Endothelial cell of umbilical vein (primary cell): Measurements from ENCODE around the gene PYHIN1. TPM values are rescaled to one million over a fixed set of nuclear protein-coding genes. Genes with fewer than 3 reads are reported as not detected.
A peak's percentile ranks its signal among the peaks of the same experiment; 100 is the strongest.

Experiments
- BruUV-seq: library from RNA; stranded (reverse); fragments of 400-500 nt; replicated peaks from 2 replicates; lab custom pipeline; 2021; lab: Mats Ljungman, UMichigan
- CTCF ChIA-PET: fragments of 300-600, 350-600 bp; sonication (Branson Sonifier 250); formaldehyde crosslinking; loops from one replicate; lab custom pipeline; 2021; ENCODE audit warnings: antibody characterized with exemption, inconsistent platforms; lab: Charles Lee
- POLR2A ChIA-PET: fragments of 300-600, 350-600 bp; sonication (Branson Sonifier 250); formaldehyde crosslinking; loops from one replicate; lab custom pipeline; 2021; ENCODE audit warnings: antibody characterized with exemption, inconsistent platforms; lab: Charles Lee
- DNase-seq: peaks from one replicate; pipeline ENCODE4 v3.0.0-alpha.2; 2011; ENCODE audit warnings: low read depth, low spot score
- FAIRE-seq: peaks from 2 replicates; lab custom pipeline; 2011; peaks lifted over from hg19 to GRCh38; lab: Jason Lieb, UNC
- H2AFZ ChIP-seq: 2 replicates; pipeline ENCODE4 v1.6.0; 2012; ENCODE audit warnings: low read depth, low read length, control low read depth, inconsistent platforms
- H3K27ac ChIP-seq: 2 replicates; pipeline ENCODE4 v1.5.1; 2011; ENCODE audit warnings: low read depth, mild to moderate bottlenecking, control low read depth, low read length, moderate library complexity; ENCODE audit not compliant: insufficient read depth
- H3K27me3 ChIP-seq, 2 experiments: 2 replicates each; pipeline versions ENCODE4 v1.6.0 to v1.6.1; 2011; ENCODE audit warnings: low read length in 2 of 2, mixed read lengths in 1 of 2; ENCODE audit not compliant: control insufficient read depth in 2 of 2, insufficient read depth in 2 of 2
- H3K36me3 ChIP-seq, 2 experiments: 2 replicates in 1 of 2; 3 replicates in 1 of 2; pipeline ENCODE4 v1.5.1; 2011; ENCODE audit warnings: low read length in 2 of 2, mild to moderate bottlenecking in 1 of 2, moderate library complexity in 1 of 2; ENCODE audit not compliant: control insufficient read depth in 2 of 2, insufficient read depth in 2 of 2; ENCODE audit errors: extremely low read depth in 1 of 2
- H3K4me1 ChIP-seq: 3 replicates; pipeline ENCODE4 v1.5.1; 2011; ENCODE audit warnings: mild to moderate bottlenecking, low read length; ENCODE audit not compliant: control insufficient read depth, insufficient read depth; ENCODE audit errors: extremely low read depth
- H3K4me2 ChIP-seq: 2 replicates; pipeline ENCODE4 v1.6.1; 2011; ENCODE audit warnings: low read length, control low read depth, mixed read lengths; ENCODE audit not compliant: insufficient read depth
- H3K4me3 ChIP-seq, 3 experiments: fragments of 200-600 bp in 1 of 3; sonication (generic), shearing (Covaris generic) in 1 of 3; replicated peaks in 1 of 3; 2 replicates each; pipeline ENCODE4 v1.5.1; 2011 to 2016; ENCODE audit warnings: control low read depth in 3 of 3, low read length in 3 of 3, mild to moderate bottlenecking in 2 of 3, inconsistent platforms in 1 of 3, low read depth in 1 of 3, moderate library complexity in 1 of 3; ENCODE audit not compliant: insufficient read depth in 1 of 3
- H3K79me2 ChIP-seq: 2 replicates; pipeline ENCODE4 v1.6.0; 2012; ENCODE audit warnings: low read length, inconsistent platforms; ENCODE audit not compliant: control insufficient read depth, insufficient read depth
- H3K9ac ChIP-seq: replicated peaks from 2 replicates; pipeline ENCODE3; 2011; ENCODE audit warnings: low read length, control low read depth; ENCODE audit not compliant: insufficient read depth; ENCODE audit errors: extremely low read depth
- H3K9me1 ChIP-seq: replicated peaks from 3 replicates; pipeline ENCODE4 v1.6.0; 2011; ENCODE audit warnings: mild to moderate bottlenecking, low read length; ENCODE audit not compliant: control insufficient read depth, insufficient read depth; ENCODE audit errors: extremely low read depth
- H3K9me3 ChIP-seq: replicated peaks from 2 replicates; pipeline ENCODE4 v1.5.1; 2012; ENCODE audit warnings: low read length, inconsistent platforms; ENCODE audit not compliant: control insufficient read depth, insufficient read depth
- H4K20me1 ChIP-seq: replicated peaks from 2 replicates; pipeline ENCODE3; 2011; ENCODE audit warnings: mild to moderate bottlenecking, low read length; ENCODE audit not compliant: control insufficient read depth, insufficient read depth; ENCODE audit errors: extremely low read depth
- EZH2 ChIP-seq: IDR thresholded peaks from 2 replicates; pipeline ENCODE4 v1.6.1; 2012; ENCODE audit warnings: borderline replicate concordance, low read depth, mild to moderate bottlenecking, moderate library complexity, low read length, inconsistent platforms; ENCODE audit not compliant: severe bottlenecking
- GATA2 ChIP-seq: IDR thresholded peaks from 2 replicates; pipeline ENCODE4 v1.7.0; 2011; ENCODE audit warnings: low read depth, mild to moderate bottlenecking, moderate library complexity, mixed read lengths, low read length; ENCODE audit not compliant: insufficient read length, insufficient read depth
- JUN ChIP-seq: IDR thresholded peaks from 2 replicates; pipeline ENCODE4 v1.6.1; 2011; ENCODE audit warnings: borderline replicate concordance, low read depth; ENCODE audit not compliant: insufficient read length, insufficient read depth
- MYC ChIP-seq: IDR thresholded peaks from one replicate; pipeline ENCODE4 v1.6.1; 2011; ENCODE audit warnings: mild to moderate bottlenecking, low read depth, low read length
- POLR2AphosphoS5 ChIP-seq: IDR thresholded peaks from 2 replicates; pipeline ENCODE4 v1.6.1; 2012; ENCODE audit warnings: low read depth, mild to moderate bottlenecking, control low read depth, low read length, moderate library complexity; ENCODE audit not compliant: insufficient read depth
- dilution Hi-C: fragments of 300-500 bp; cut with MboI; formaldehyde crosslinking; loops from one replicate; pipeline ENCODE4 v1.15.0; 2019; ENCODE audit warnings: low sequenced_read_pairs; ENCODE audit not compliant: extremely low pct_ligation_motif_present
- intact Hi-C: fragments of 100-400 bp; cut with micrococcal nuclease; formaldehyde crosslinking; loops from one replicate; pipeline ENCODE4 v1.10.0; 2022
- polyA plus RNA-seq, 4 experiments: library from polyadenylated mRNA; depleted of rRNA in 3 of 4; stranded (reverse) in 3 of 4; unstranded in 1 of 4; fragments of >200 nt; gene quantifications; 2 replicates each; pipeline versions ENCODE4 v1.2.1 to v1.2.3, GENCODE V29; 2011 to 2012; ENCODE audit warnings: missing spikeins in 1 of 4
- total RNA-seq: library from RNA; stranded (reverse); gene quantifications from 2 replicates; pipeline ENCODE4 v1.2.3, GENCODE V29; 2021
- TF ChIP-seq, protein P1 (sequence below), 2 donors: IDR thresholded peaks; 1 replicate in 1 of 2; 2 replicates in 1 of 2; pipeline ENCODE4 v1.5.1; 2011; ENCODE audit warnings: low read length in 2 of 2, mild to moderate bottlenecking in 2 of 2, moderate library complexity in 2 of 2, control low read depth in 1 of 2, inconsistent platforms in 1 of 2, low read depth in 1 of 2; ENCODE audit not compliant: insufficient read depth in 1 of 2; ENCODE audit errors: extremely low read depth in 1 of 2

The PYHIN1 gene
- total and polyA plus RNA-seq, 2 donors (not counting 3 experiments of a cell fraction or from before 2014, with no cell fraction given) = not detected

DNA sequence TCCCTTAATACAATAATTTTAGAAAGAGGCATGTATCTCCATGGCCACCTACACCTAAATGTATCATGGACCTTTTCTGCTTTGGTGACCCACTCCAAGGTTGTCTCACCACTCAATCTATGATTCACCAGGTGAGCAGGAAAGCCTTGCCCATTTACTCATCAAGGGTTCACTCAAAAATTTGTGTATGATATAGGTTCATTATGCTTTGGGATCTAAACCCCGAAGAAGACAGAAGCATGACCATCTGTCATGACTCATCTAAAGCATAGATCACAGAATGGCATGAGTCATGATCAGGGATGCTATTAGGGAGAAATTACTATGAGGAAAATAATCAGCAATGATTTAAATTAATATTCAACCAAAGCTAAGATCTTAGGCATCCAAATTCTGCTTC is 38.5 kb downstream of the PYHIN1 start:
- POLR2A ChIA-PET = no interaction called here
- no peak for FAIRE-seq
- TF ChIP-seq GATA2 = no peak
- peak; percentile 22 for TF ChIP-seq JUN

DNA sequence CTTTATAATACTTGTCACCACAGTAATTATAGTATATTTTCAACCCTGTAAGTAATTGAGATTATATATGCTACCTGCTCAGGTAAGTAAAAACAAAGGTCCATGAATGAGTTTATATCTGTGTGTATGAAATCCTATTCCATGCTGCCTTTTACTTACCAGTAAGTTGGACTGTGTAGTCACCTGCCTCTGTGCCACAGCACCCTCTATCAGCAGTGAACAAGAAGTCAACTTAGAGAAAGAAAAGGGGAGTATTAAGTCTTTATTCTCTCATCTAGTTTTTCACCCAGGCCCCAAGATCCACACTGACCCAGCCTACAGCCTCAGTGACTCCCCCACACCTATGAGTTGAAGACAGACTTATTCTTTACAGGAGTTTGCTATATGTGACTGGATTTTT is 41.5 kb downstream of the PYHIN1 start:
- Histone ChIP-seq H3K9me3 (no peaks in the 10 kb centered on the region), H3K9me1 (no peaks in the 10 kb centered on the region), H2AFZ (no peak overlapping the region), H3K4me1 (no peaks in the 10 kb centered on the region), H3K27ac (no peak overlapping the region), H3K36me3 (no peaks in the 10 kb centered on the region), H3K4me2 (no peak overlapping the region), H3K9ac (no peak overlapping the region), H3K4me3 (no peak overlapping the region), H4K20me1 (no peaks in the 10 kb centered on the region), H3K27me3 (peaks cover 2% of the 10 kb centered on the region in 2 experiments), H3K79me2 (no peaks in the 10 kb centered on the region)
- ChIA-PET POLR2A (no interaction called here), CTCF (no interaction called here)
- FAIRE-seq = no peak
- no TSS peak for BruUV-seq
- intact Hi-C loops (no loop called here), dilution Hi-C loops (no loop called here)
- TF ChIP-seq MYC (no peak), GATA2 (no peak), POLR2AphosphoS5 (no peak), EZH2 (no peak)
- TF ChIP-seq, protein P1, sequence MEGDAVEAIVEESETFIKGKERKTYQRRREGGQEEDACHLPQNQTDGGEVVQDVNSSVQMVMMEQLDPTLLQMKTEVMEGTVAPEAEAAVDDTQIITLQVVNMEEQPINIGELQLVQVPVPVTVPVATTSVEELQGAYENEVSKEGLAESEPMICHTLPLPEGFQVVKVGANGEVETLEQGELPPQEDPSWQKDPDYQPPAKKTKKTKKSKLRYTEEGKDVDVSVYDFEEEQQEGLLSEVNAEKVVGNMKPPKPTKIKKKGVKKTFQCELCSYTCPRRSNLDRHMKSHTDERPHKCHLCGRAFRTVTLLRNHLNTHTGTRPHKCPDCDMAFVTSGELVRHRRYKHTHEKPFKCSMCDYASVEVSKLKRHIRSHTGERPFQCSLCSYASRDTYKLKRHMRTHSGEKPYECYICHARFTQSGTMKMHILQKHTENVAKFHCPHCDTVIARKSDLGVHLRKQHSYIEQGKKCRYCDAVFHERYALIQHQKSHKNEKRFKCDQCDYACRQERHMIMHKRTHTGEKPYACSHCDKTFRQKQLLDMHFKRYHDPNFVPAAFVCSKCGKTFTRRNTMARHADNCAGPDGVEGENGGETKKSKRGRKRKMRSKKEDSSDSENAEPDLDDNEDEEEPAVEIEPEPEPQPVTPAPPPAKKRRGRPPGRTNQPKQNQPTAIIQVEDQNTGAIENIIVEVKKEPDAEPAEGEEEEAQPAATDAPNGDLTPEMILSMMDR (IDR thresholded peaks at IDR 0.05; ENCODE audit: extremely low read depth in 1 of 2, insufficient read depth in 1 of 2, low read depth in 1 of 2, low read length in 2 of 2) = no peak
- no peak for DNase-seq

More for the DNA sequence above, 38.5 kb downstream of the PYHIN1 start:
- intact Hi-C loops (no loop called here), dilution Hi-C loops (no loop called here)
- no peaks in the 10 kb centered on the region for H3K27me3 ChIP-seq
- H3K9me3 ChIP-seq = no peaks in the 10 kb centered on the region
- H3K36me3 ChIP-seq = no peaks in the 10 kb centered on the region
- DNase-seq = no peak
- H3K9ac ChIP-seq = no peak overlapping the region
- H2AFZ ChIP-seq = no peak overlapping the region
- no TSS peak for BruUV-seq
- H3K4me2 ChIP-seq = no peak overlapping the region
- H3K4me3 ChIP-seq = no peak overlapping the region
- H3K79me2 ChIP-seq = no peaks in the 10 kb centered on the region
- no peaks in the 10 kb centered on the region for H3K9me1 ChIP-seq
- CTCF ChIA-PET = no interaction called here
- no peak overlapping the region for H3K27ac ChIP-seq
- H3K4me1 ChIP-seq = no peaks in the 10 kb centered on the region
- no peaks in the 10 kb centered on the region for H4K20me1 ChIP-seq
